ENCODE results near the gene PPIE.

PPIE gene

DNA sequence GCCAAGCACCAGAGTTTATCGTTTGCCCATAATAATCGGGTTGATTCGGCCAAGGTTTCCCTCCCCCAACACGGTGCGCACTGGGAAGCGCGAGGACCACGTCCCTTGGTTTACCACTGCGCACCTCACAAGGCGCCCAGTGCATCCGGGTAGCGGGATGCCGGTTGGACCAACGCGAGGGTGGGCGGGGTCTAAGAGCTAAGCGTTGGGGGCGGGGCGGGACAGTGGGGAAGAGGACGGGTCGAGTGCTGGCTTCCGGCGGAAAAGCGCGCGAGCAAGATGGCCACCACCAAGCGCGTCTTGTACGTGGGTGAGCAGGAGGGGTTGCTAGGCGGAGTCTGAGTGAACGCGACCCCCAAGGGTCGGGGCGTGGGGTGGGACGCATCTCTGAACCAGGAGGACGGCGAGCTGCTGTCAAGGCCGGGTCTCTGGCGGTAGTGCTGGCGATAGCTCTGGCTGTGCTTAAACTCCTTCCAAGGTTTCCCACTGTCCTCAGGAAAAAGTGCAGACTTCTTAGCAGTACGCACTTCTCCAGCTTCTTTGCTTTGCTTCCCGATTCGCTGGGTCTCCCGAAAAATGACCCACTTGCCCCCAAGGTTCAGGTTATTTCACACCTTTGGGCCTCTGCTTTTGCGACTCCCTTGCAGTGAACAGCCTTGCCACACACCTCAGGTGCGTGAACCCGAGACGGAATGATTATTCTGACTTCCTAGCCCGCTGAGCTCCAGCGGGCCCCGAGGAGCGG lies at the start of gene PPIE:
Gene PPIE (plus strand): TSS at position 261 of the 745 bp plus-strand sequence. CDS start 19 bp downstream, at position 280.
- peak; percentile 97 to 99 for DNase-seq (ENCODE audit: low read depth in 2 of 2)

DNA sequence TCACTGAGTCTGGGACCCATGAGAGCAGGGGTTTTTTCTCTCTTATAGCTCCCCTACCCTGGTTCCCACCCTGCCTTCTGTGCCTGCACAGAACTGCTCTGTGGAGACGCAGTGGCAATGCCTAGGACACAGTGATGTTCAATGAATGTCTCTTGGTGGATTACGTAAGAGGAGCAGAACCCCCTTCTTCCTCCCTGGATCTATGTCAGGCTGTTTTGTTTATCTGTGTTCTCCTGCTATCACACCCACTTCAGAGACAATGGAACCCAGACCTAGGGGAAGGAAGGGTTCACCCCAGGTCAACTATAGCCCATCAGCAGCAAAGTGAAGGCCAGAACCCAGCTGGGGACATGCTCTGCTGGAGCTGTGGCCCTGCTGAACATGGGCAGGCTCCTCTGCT lies 49.5 kb upstream of the PPIE start:
- DNase-seq (ENCODE audit: low read depth in 2 of 2), result no peak

DNA sequence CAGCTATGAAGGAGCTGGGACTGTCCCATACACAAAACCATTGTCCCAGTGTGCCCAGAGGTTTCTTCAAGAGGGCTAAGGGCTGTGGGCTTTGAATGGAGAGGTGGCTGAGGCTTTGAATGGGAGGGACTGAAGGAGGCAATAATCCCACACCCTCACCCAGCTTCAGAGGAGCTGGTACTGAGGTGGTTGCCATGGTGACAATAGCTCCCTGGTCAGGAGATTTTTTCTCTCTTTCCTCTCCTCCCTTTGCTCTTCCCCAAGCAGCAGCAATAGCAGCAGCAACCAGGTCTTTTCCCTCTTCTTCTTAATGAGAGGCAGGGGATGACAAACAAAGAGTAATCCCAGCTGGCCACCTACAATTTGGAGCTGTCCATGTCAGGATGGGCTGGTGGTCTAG lies 49.0 kb upstream of the PPIE start:
- no peak for DNase-seq (ENCODE audit: low read depth in 2 of 2)

DNA sequence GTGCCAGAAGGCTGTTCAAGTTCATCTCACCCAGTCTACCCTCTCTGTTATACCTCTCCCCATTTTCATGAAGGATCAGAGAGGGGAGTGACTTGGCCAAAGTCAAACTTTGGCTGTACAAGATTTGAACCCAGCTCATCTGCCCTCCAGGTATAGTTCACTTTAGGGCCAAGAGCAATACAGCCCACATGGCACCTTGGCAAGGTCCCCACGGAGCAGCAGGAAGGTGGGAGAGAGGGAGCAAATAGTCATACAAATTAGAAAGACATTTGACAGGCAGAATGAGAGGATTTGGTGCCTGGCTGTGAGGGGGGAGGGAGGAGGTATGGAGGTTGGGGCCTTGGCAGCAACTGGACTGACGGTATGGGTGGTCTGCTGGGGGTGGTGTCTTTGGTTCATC lies 48.5 kb upstream of the PPIE start:
- no peak for DNase-seq (ENCODE audit: low read depth in 2 of 2)

DNA sequence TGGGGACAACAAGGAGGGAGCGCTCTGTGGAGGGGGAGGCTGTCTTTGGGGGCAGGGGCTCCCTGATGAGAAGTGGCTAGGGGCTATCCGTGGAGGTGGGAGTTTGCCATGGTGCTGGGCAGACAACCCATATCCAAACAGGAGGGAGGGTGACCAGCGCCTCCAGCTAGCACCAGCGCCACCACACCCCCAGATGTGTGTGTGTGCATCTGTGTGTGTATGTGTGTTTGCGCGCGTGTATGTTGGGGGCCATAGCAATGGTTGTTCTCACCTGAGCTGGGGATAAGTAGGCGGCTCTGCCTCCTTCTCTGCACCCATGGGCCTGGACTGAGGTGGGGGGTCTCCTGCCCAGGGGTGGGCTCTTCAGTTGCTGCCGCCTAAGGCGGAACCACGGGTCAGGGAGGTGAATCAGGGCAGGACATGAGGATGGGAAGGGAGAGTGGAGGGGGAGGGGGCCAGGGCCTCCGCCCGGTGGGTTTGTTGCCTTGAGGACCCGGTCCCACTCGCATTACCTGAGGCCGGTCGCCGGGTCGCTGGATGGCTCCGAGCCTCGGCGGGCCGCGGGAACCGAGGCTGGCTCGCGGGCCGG lies 47.8 kb upstream of the PPIE start:
- no peak for DNase-seq (ENCODE audit: low read depth in 2 of 2)

- peak; percentile 81 to 82 for DNase-seq (ENCODE audit: low read depth in 2 of 2)
Measured at GRCh38 chr1:39691383-39692151, 47.1 kb upstream of the PPIE start, which contains the start of gene HPCAL4. TSS of gene HPCAL4 (minus strand) at chr1:39691433. CDS start at chr1:39684603, 6,830 bp downstream.

- no peak for DNase-seq (ENCODE audit: low read depth in 2 of 2)
Measured at GRCh38 chr1:39692152-39693074, 46.3 kb upstream of the PPIE start.

DNA sequence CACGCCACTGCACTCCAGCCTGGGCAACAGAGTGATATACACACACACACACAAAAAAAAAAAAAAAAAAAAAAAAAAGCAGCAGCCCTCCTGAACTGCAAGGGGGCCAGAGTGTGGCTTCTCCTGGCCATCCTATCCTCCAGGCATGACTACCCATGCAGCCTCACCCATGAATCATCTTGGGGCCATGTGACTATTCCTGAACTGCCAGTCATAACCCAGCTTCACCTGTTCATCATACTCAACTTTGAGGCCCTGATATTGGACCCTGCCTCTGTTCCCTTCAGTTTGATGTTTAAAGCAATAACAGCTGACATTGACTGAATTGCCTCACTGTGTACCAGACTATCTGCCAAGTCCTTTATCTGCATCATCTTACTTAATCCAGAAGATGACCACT lies 44.7 kb upstream of the PPIE start:
- DNase-seq (ENCODE audit: low read depth in 2 of 2), result no peak

GRCh38 chr1:39695016-39695415 lies 43.7 kb upstream of the PPIE start:
- no peak for DNase-seq (ENCODE audit: low read depth in 2 of 2)

DNA sequence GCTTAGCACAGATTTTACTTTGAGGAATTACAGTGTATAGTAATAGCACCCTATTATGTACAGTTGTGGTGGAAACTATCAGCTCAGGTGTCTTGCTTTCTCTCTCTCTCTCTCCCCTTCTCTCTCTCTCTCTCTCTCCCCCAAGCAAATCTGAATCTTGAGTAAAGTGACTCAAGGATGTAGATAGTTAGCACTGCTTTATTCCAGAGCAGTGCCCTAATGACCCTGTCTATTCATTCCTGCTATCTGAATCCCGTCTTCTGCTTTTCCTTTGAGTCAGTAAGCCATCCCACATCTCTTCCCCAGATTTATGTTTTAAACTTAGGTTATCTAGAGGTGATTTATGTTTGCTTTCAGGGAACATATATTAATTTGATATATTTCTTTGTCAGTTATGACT lies 42.2 kb upstream of the PPIE start:
- no peak for DNase-seq (ENCODE audit: low read depth in 2 of 2)

GRCh38 chr1:39698568-39698967 lies 40.1 kb upstream of the PPIE start:
- no peak for DNase-seq (ENCODE audit: low read depth in 2 of 2)

DNA sequence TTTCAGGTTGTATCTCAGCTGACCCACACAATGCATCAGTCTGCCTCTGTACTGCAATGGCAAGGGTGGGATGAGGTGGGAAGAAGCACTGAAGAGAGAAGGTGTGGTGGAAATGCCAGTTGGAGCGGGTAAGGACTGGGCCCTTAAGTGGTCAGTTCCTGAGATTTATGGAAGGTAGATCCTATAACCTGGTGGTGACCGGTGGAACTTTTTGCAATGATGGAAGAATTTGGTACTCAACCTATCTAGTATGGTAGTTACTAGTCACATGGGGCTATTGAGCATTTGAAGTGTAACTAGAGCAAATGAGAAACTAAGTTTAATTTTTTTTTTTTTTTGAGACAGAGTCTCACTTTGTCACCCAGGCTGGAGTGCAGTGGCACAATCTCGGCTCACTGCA lies 39.3 kb upstream of the PPIE start:
- DNase-seq (ENCODE audit: low read depth in 2 of 2), result no peak

DNA sequence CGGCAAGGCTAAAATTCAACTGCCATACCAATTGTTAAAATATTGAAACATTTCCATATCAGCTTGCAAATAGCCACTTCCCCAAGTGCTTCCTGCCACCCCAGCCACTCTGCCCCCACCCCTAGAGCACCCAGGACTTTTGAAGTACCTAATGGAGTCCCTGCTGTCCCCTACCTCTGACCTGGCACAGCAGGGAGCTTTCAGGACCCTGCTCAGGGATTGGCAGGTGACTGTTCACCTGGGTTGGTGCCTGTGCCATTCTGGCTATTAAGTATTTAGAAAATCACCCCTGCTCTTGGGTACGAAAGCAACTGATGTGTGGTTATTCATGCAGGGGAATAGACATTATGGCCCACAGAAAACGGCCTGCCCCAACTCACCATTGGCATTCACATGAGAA lies 38.3 kb upstream of the PPIE start:
- no peak for DNase-seq (ENCODE audit: low read depth in 2 of 2)

DNA sequence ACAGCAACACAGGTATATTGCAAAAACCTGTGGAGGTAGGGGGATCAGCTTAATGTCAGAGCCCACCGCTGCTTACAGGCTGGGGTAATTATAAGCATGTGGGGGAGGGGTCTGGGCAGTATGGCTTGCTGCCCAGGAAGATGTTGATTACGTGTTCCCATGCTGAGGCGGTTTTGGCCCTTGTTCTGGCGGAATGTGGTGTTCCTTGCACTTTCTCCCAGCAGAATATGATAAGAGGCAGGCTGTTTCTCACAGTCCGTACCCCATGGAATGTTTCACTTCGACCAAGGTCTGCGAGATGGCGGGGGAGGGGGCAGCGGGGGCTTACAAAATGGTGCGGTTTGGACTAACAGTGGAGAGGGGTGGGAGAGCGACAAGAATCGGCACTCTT lies 37.6 kb upstream of the PPIE start:
- no peak for DNase-seq (ENCODE audit: low read depth in 2 of 2)

DNA sequence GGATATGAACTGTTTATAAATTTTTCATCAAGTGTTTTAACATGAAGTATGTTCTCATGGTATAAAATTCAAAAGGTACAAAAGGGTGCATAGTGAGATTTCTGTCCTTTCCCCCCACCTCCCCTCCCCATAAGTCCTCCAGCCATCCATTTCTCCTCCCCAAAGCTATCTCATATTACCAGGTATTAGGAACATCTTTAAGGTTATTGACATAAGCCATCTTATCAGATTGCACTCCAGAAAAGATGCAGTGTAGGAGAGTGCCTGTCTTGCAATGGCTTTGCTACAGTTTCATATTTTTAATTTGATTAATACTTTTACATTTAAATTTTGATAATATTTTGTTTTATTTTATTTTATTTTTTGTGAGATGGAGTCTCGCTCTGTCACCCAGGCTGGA lies 33.9 kb upstream of the PPIE start:
- no peak for DNase-seq (ENCODE audit: low read depth in 2 of 2)

DNA sequence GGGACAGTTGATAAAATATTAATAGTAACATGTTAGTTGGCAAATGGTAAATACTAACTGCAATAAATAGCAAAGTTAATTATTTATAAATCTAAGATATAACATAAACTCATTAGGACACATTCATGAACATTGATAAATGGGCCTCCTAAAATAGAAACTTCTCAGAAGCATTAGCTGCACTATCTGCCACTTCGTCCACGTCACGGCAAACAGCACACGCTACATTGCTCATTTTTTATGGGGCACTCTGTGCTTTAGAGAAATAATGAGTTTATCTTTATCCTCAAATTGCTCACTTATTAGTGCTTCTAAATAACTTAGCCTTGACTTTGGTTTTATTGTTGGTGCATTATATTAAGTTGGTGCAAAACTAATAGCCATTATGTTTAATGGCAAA lies 31.2 kb upstream of the PPIE start:
- no peak for DNase-seq (ENCODE audit: low read depth in 2 of 2)

GRCh38 chr1:39711104-39711965 lies 27.3 kb upstream of the PPIE start:
- DNase-seq (ENCODE audit: low read depth in 2 of 2), result no peak

- DNase-seq (ENCODE audit: low read depth in 2 of 2), result no peak
Measured at GRCh38 chr1:39711966-39712340, 26.7 kb upstream of the PPIE start.

DNA sequence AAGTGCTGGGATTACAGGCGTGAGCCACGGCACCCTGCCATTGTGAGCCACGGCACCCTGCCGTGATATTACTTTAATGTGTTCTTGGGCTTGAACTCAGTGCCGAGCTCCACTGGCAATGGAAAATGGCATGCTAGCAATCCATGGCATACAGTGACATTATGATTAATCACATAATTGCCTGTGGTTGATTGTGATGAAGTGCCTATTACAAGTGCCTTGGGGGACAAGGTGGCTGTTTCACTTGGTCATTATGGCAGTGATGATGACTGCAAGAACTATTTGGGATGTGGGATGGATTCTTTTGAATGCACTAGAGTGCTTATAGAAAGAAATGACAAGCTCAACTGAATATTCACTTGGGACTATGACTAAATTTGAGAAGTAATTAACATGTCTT lies 25.1 kb upstream of the PPIE start:
- DNase-seq (ENCODE audit: low read depth in 2 of 2), result no peak

DNA sequence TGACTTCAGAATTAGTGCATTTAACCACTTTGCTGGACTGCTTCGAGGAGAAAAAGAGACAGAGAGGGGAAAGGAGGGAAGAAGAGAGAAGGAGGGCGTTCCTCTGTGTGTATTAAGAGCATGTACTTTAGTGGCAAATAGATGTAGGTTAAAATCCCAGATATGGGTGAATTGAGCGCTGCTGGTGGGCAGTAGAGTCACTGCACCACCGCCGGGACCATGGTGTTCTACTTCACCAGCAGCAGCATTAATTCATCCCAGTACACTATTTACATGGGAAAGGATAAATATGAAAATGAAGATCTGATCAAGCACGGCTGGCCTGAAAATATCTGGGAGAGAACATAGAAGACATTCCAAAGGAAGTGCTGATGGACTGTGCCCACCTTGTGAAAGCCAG lies 20.9 kb upstream of the PPIE start:
- no peak for DNase-seq (ENCODE audit: low read depth in 2 of 2)

All from stimulated activated CD8-positive, alpha-beta memory T cell treated with anti-CD3 and anti-CD28 coated beads, Interleukin-2, amount 100 ng/mL, for 48 hours (primary cell).